Right kidney (tissue), 1 donor: Measurements from ENCODE around the gene MID1IP1.

Experiments
- DNase-seq: peaks from one replicate; pipeline ENCODE4 v3.0.0-alpha.2; 2016

Gene MID1IP1

DNA sequence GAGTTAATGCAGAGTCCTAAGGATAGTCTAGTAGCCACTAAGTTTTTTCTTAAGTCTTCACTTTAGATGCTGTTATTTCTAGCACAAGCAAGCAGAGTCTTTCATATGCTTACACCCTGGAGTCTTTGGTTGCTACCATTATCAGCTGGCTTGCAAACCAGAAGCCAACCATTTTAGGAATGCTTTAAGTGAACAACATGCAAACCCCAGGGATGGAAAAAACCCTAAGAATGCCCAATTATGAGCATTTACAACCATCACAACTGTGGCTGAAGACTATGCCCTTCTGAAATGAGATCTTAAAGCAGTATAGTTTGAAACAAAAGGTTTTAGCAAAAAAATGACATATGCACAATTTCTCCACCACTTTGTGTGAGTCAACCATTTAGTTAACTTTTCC lies 6.6 kb downstream of the MID1IP1 start:
- no peak for DNase-seq

DNA sequence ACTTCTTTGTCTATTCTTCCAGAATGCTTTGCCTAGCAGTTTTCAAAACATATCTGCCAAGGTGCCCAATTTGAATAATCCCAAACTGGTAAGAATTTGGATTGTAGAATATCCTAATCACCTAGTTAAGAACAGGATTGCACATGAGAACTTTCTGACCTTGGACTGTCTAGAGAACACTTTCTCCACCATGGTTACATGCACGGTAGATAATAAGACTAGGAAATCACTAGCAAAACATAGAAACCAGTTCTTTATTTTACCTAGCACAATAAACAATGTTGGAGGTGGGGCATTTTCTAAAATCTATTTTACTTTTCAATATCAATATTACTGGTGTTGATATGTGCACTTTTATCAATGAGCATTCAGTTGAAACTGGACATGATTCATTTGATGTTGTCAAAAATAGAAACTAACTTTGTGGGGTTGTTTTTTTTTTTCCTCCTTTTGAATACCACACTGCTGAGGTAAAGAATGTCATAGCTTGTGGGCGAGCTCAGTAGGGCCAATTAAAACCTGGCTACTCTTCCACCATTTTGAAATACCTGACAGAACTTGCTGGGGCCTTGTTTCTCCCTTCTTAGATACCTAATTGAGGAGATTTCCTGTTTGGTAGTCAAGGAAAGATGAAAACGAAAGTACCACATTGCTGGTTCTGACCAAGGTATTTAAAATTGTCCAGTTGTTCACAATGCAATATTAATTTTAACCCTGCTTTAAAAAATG lies 10.4 kb downstream of the MID1IP1 start:
- no peak for DNase-seq

DNA sequence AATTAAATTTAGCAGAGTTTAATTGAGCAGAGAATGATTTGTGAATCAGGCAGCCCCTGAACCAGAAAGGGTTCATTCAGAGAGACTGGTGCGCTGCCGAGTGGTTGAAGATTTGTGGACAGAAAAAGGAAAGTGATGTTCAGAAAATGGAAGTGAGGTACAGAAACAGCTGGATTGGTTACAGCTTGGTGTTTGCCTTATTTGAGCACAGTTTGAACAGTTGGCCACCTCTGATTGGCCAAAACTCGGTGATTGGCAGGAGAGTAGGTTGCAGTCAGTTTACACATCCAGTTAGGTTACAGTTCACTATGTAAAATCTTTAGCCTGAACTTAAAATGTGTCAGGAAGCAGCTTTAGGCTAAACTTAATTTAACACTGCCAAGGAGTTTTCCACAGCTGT lies 14.9 kb downstream of the MID1IP1 start:
- no peak for DNase-seq

DNA sequence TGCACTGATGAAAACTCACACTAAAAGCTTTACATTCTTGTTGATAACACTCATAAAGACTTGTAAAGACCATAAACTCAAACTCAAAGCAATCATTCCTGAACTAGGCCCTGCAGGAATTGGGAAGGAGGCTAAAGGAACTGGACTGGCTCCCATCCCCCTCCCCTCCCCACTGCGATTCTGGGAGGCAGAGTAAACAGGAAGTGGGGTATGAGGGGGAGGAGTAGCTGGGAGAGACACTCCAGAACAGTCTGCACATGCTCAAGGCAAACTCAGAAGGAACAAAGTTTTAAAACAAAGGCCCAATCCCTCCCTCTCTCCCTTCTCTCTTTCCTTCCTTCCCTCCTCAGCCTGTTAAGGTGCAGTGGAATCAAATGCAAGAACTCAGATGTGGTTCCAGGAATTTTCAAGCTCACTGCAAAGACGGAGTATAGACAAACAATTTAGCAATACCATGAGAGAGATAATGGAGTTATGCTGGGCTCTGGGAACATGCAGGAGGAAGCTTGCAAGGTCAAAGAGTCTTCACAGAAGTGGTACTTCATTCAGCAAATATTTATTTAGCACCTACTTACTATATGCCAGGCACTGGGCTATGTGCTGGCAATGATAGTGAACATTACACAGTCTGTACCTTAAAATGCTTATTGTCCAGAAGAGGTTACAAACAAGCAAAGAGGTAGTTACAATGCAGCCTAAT lies 15.9 kb downstream of the MID1IP1 start:
- no peak for DNase-seq

DNA sequence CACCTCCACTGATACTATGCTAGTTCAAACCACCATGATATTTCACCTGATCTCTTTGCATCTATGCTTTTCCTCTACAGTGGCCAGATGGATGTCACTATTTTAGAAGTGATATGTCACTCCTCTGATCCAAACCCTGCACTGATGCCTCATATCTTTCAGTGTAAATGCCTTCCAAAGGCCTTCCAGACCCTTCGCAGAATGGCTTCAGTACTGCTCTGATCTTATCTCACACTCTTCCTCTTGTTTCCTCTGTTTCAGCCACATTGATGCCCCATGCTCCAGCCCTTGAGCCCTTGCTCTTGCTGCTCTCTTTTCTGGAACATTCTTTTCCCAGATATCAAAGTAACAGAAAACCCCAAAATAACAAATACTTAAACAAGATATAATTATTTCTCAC lies 17.9 kb downstream of the MID1IP1 start:
- no peak for DNase-seq

DNA sequence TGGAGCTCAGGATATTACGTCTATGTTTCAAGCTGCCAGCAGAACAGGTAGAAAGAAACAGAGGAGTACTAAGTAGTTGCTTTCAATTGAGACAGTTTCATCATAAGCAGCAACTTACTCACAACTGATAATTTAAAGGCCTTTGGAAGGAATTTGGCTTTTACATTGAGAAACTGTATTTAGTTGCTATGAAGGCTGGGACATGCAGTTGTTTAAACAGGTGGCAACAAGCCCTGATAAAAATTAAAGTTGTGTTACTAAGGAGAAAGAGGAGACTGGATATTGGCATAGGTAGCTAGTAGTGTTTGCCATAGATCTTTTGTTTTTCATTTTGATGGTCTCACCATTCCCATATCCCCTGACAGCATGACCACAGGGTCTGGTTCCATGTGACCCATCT lies 18.4 kb downstream of the MID1IP1 start:
- no peak for DNase-seq

DNA sequence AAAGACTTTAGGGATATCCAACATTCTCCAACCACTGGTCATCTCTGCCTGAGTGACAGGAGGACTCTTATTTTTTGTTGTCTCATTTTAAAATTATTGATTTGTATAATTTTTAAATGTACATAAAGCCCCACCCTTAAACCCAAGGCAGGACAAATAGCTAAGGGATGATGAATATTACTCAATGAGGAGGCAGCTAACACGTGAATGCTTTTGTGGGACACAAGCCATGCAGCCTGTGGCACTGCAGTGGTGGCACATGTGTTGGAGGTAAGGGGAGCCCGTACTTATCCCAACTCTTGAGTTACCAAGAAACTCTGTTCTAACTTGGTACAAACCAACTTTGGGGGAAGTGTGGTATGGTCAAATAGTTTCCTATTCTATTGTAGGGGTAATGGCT lies 19.5 kb downstream of the MID1IP1 start:
- no peak for DNase-seq

DNA sequence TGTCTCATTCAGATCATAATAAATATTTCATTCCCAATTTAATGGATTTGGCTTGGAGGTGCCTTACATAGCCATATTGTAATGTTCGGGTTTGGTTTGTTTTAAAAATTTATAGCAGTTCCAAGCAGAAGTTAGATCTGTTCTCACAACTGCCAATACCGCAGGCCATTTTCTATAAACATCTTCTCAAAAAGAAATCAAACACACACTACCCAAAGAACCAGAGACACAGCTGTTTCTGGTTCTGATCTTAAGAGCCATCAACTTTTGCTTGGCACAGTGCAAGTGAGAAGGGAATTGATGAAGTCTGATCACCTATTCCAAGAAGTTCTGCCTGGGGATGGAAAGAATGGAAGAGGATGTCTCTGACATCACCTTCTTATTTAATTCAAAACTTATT lies 22.9 kb downstream of the MID1IP1 start:
- no peak for DNase-seq

DNA sequence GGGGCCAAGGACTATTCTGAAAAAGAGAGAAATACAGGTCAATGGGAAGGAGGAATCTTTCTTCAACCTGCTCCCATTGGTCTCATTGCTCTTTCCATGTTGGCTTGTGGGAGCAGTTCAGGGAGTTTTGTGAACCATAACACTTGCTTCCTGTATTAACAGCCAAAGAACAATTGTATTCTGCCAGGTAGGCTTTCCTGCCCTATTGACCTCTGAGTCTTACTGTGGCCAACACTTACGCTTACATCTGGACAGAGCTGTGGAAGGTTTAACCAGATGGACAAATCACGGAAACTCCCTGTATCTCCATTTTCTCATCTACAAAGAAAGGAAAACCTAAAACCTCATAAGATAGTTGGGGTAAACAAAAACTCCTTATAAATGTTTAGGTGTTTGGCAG lies 30.7 kb downstream of the MID1IP1 start:
- DNase-seq, result no peak

DNA sequence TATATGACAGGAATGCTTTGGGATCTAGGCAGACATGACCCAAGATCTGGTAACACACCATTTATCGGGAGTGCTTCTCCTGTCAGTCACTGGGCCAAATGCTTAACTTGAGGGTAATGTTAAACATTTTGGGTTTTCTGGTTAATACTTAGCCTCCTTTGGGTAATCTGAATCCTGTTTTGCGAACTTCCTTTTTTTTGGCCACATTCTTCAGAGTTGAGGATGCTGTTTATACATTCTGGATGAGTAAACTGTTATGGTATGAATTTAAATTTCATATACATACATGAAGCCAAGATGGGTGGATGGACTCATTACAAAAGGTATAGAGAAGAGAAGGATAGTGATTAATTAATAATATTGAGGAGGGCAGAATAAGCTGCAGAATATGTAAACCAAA lies 36.1 kb downstream of the MID1IP1 start:
- DNase-seq, result no peak

DNA sequence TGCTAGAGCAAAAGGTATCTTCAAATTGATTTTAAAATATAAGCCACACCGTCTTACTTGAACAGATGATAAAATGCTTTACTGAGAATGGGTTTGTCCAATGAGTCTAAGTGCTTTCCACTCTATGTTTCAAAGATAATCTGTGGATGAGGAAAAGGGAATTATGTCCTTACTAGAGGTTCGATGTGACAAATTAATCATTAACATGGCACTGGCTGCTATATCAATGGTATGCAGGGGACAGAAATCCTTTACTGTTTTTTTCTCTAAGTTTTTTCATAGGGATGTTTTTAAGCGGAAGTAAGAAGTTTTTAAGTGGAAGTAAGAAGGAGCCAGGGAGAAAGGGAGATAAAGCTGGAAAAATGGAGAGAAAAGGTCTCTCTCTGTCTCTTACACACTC lies 38.0 kb downstream of the MID1IP1 start:
- no peak for DNase-seq

DNA sequence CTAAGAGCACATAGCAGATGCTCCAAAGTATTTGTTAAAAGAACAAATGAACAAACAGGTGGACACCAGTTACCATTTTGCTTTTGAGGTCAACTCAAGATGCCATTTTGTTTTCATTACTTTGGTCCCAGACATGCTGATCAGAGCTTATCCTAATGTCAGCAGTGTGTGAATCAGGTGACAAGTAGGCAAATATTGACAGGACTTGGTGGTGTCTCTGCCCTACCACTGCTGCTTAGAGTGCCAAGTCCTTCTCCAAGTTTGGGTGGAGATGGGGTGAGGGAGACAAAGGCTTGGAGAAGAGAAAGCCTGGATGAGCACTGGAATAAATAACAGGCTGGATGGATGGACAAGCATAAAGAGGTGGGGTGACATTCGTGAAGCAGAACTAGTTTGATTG lies 38.7 kb downstream of the MID1IP1 start:
- no peak for DNase-seq

DNA sequence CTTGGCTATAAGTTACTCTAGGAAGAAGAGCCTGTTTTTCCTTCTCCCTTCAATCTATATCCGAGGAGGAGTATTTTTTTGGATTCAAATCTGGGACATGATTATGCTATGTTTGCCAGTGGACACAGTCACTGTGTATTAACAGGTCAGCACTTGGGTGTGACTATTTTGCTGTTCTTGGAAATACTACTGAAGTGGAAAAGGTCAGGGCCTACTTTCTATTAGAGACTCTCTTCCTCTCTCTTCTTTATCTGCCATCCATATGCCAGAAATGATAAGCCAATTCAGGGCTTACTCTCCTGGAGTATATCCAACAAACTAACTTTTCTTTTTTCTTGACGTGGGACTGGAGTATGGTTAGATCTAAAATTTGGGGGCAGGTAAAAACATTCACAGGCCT lies 40.5 kb downstream of the MID1IP1 start:
- no peak for DNase-seq

DNA sequence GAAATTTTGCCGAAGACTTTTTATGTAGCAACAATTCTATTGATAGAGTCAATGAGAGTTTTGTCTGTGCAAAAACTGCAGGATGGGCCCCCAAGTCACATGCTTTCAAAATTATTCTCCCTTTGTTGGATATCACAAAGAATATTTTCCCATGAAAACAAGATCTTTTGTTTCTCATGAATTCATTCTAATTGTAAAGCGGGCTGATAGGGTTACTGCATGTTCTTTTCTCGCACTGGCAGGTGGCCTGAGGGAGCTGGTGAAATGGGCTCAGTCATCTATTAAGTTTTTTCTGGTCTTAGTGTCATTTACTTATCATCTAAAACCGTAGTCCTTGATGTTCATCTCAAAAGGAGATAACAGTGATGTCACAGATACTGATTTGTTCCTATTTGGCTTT lies 44.2 kb downstream of the MID1IP1 start:
- no peak for DNase-seq

DNA sequence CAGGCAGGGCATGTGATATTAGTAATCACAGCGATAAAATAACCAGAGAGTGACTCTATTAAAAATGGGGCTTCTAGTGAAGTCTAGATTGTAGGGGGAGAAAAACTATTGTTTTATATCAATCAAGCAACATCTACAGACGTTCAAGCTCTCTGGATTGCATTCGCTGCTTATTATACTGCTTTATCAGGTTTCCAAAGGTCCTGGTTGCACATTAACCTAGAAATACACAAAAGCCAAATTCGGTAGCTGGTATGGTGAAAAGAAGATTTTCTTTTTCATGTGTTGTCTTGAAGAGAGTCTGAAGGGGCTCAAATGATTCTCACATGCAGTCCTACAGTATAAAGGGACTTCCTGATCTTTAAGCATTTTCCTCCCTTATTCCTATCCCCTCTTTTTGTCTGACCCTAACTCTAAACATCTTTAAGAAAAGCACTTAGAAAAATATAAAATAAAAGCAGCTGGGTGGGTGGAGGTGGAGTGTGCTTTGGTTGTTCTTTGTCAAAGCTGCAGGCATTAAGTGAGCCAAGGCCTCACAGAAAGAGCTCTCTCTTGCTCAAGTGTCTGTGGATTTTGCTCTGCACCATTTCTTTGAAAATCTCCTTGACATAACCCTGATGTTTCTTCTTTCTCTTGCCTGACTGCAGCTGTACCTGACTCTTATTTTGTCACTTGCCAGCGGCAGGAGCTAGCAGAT lies 46.1 kb downstream of the MID1IP1 start:
- DNase-seq, result no peak

DNA sequence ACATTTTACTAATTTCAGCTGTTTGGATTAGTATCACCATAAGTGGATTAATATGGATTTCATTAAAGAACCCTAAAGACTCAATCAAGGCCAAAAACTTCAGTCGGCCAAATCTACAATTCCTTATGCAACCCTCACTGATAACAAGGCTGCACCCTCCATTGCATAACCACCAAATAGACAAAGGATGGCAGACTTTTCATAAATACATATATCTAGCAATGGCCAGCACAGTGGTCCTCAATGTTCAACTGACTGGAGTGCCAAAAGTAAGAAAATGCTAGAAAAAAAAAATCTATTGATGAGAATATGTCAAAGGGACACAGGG lies 46.6 kb downstream of the MID1IP1 start:
- no peak for DNase-seq

DNA sequence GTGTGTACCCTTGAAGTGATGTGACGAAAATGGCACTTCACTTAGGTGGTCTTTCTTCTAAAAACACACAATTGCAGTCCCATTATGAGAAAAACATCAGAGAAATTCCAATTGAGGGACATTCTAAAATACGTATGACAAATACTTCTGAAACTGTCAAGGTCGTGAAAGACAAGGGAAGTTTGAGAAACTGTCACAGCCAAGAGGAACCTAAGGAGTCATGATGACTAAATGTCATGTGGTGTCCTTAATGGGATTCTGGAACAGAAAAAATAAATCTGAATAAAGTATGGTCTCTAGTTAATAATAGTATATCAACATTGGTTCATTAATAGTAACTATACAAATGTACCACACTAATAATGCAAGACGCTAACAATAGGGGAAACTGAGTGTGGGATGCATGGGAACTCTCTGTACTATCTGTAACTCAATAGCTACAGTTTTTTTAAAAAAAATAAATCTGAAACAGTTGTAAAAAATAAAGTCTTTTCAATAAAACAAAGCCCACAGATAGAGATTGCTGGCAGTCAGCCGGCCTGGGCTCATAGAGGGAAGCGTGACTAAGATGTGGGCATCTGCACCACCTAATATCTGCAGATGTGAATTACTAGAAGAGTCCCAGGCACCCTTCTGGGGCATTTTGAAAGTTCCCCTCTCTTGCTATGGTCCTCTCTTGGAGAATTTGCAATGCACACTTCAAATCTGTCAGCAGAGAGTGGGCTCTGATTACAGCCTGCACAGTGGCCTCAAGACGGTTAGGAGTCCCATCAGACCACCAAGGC lies 47.6 kb downstream of the MID1IP1 start:
- no peak for DNase-seq

DNA sequence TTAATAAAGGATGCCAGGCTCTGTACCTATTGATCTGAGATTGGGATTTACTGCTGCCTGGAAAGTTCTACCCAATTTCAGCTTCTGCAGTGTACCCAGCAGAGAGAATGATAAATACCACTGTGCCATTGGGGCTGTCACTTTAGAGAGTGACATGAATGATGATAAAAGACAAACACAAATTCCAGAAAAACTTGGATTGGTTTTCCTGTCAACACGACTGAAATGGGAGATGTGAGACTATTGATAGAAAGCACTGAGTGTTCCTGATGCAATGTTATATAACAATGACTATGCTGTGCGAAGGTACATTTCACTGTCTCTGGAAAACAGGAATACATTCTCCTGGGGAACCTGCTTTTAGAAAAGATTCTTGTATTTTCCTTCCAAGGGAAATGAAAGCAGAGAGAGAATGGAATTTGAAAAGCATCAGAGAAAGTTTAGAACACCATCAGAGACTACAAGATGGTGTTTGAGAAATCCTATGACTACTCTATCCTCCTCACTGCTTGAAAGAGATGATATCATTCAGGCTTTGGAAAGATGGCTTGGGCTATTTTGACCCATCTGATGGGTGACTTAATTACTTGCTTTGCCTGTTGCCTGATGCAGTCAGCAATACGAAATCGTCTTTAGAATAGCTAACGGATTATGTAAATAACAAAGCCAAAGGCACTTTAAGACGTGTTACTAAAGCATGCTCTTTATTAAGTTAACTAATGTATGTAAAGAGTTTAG lies 49.7 kb downstream of the MID1IP1 start:
- no peak for DNase-seq

DNA sequence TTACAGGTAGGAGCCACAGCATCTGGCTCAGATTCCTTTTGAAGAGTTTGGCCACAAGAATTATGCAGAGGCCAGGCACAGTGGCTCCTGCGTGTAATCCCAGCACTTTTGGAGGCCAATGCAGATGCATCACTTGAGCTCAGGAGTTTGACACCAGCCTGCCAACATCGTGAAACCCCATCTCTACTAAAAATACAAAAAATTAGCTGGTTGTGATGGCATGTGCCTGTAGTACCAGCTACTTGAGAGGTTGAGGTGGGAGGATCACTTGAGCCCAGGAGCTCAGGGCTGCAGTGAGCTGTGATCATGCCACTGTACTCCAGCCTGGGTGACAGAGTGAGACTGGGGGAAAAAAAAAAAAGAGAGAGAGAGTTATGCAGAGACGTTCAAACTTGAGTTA lies 53.0 kb downstream of the MID1IP1 start:
- DNase-seq, result no peak
